ENCODE data around the gene DYSF.

The DYSF gene

GRCh38 chr2:71714601-71715240 is 261.4 kb downstream of the DYSF start:
- no peak for DNase-seq (ENCODE audit: extremely low read depth in 1 of 2, low read depth in 1 of 2)

- no peak for DNase-seq (ENCODE audit: extremely low read depth in 1 of 2, low read depth in 1 of 2)
Measured at GRCh38 chr2:71715241-71715750, 261.9 kb downstream of the DYSF start.

GRCh38 chr2:71715951-71716696 is 262.8 kb downstream of the DYSF start:
- no peak for DNase-seq (ENCODE audit: extremely low read depth in 1 of 2, low read depth in 1 of 2)

- DNase-seq (ENCODE audit: extremely low read depth in 1 of 2, low read depth in 1 of 2), result no peak
Measured at GRCh38 chr2:71716697-71717624, 263.6 kb downstream of the DYSF start.

- no peak for DNase-seq (ENCODE audit: extremely low read depth in 1 of 2, low read depth in 1 of 2)
Measured at GRCh38 chr2:71718686-71719085, 265.3 kb downstream of the DYSF start.

GRCh38 chr2:71719520-71720282 is 266.3 kb downstream of the DYSF start:
- DNase-seq (ENCODE audit: extremely low read depth in 1 of 2, low read depth in 1 of 2), result no peak

GRCh38 chr2:71720283-71720560 is 266.9 kb downstream of the DYSF start:
- DNase-seq (ENCODE audit: extremely low read depth in 1 of 2, low read depth in 1 of 2), result no peak

GRCh38 chr2:71720596-71721361 is 267.4 kb downstream of the DYSF start:
- no peak for DNase-seq (ENCODE audit: extremely low read depth in 1 of 2, low read depth in 1 of 2)

- no peak for DNase-seq (ENCODE audit: extremely low read depth in 1 of 2, low read depth in 1 of 2)
Measured at GRCh38 chr2:71721362-71721665, 268.0 kb downstream of the DYSF start.

- no peak for DNase-seq (ENCODE audit: extremely low read depth in 1 of 2, low read depth in 1 of 2)
Measured at GRCh38 chr2:71721669-71722068, 268.3 kb downstream of the DYSF start.

- no peak for DNase-seq (ENCODE audit: extremely low read depth in 1 of 2, low read depth in 1 of 2)
Measured at GRCh38 chr2:71722286-71722685, 268.9 kb downstream of the DYSF start.

GRCh38 chr2:71724793-71725192 is 271.4 kb downstream of the DYSF start:
- DNase-seq (ENCODE audit: extremely low read depth in 1 of 2, low read depth in 1 of 2), result no peak

GRCh38 chr2:71725836-71726235 is 272.5 kb downstream of the DYSF start:
- no peak for DNase-seq (ENCODE audit: extremely low read depth in 1 of 2, low read depth in 1 of 2)

- DNase-seq (ENCODE audit: extremely low read depth in 1 of 2, low read depth in 1 of 2), result no peak
Measured at GRCh38 chr2:71727562-71727961, 274.2 kb downstream of the DYSF start.

- DNase-seq (ENCODE audit: extremely low read depth in 1 of 2, low read depth in 1 of 2), result no peak
Measured at GRCh38 chr2:71728036-71728435, 274.7 kb downstream of the DYSF start.

GRCh38 chr2:71730785-71731383 is 277.5 kb downstream of the DYSF start:
- no peak for DNase-seq (ENCODE audit: extremely low read depth in 1 of 2, low read depth in 1 of 2)

GRCh38 chr2:71734620-71735019 is 281.3 kb downstream of the DYSF start:
- DNase-seq (ENCODE audit: extremely low read depth in 1 of 2, low read depth in 1 of 2), result no peak

GRCh38 chr2:71735676-71736075 is 282.3 kb downstream of the DYSF start:
- DNase-seq (ENCODE audit: extremely low read depth in 1 of 2, low read depth in 1 of 2), result no peak

All from activated CD8-positive, alpha-beta memory T cell treated with anti-CD3 and anti-CD28 coated beads for 1 hour (primary cell).